K562 (cell line): ENCODE data around the gene LMO7. TPM values are rescaled to one million over a fixed set of nuclear protein-coding genes. Genes with fewer than 3 reads are reported as not detected.

Source experiments
- ATAC-seq: fragments of 200-7000 bp; cut with Tn5 transposase; 3 replicates; pipeline ENCODE4 v1.9.1; 2020; ENCODE audit warnings: moderate library complexity
- BruUV-seq: library from RNA; stranded (reverse); fragments of 400-500 nt; replicated peaks from 2 replicates; lab custom pipeline; 2021; lab: Mats Ljungman, UMichigan
- CTCF ChIA-PET: fragments of 300-600 bp; formaldehyde crosslinking; extraction: SDS; loops from one replicate; lab custom pipeline; 2021; ENCODE audit warnings: low intra/inter-chr PET ratio; lab: Yijun Ruan, JAX
- POLR2A ChIA-PET: fragments of 300-600, 350-650 bp; sonication (Branson Sonifier 250); formaldehyde crosslinking; extraction: SDS; loops from one replicate; lab custom pipeline; 2021; ENCODE audit warnings: antibody characterized with exemption, inconsistent platforms; lab: Yijun Ruan, JAX
- DNase-seq, 4 experiments: peaks; one replicate each; pipeline versions ENCODE4 v3.0.0 to v3.0.0-alpha.2; 2011 to 2018; ENCODE audit warnings: low spot score in 3 of 4, mixed read lengths in 3 of 4; ENCODE audit errors: extremely low read depth in 1 of 4
- FAIRE-seq: peaks from 2 replicates; lab custom pipeline; 2011; peaks lifted over from hg19 to GRCh38; lab: Jason Lieb, UNC
- H2AFZ ChIP-seq: 2 replicates; pipeline ENCODE4 v1.6.0; 2011; ENCODE audit warnings: low read depth, low read length, control low read depth, inconsistent platforms
- H3K27ac ChIP-seq: fragments of 200-600 bp; 3 replicates; pipeline ENCODE4 v1.8.0; 2011; ENCODE audit warnings: low read depth, mild to moderate bottlenecking, control low read depth, inconsistent platforms, low read length, moderate library complexity, mixed read lengths; ENCODE audit errors: extremely low read depth
- H3K27me3 ChIP-seq, 2 experiments: fragments of 300-600 bp in 1 of 2; 2 replicates in 1 of 2; 3 replicates in 1 of 2; pipeline versions ENCODE4 v1.6.0 to v1.8.0; 2011; ENCODE audit warnings: inconsistent platforms in 2 of 2, low read length in 2 of 2, mild to moderate bottlenecking in 1 of 2, mixed read lengths in 1 of 2, moderate library complexity in 1 of 2; ENCODE audit not compliant: control insufficient read depth in 2 of 2, insufficient read depth in 2 of 2
- H3K36me3 ChIP-seq: fragments of 300-600 bp; 3 replicates; pipeline ENCODE4 v1.8.0; 2011; ENCODE audit warnings: mild to moderate bottlenecking, low read length, inconsistent platforms; ENCODE audit not compliant: control insufficient read depth, insufficient read depth
- H3K4me1 ChIP-seq, 2 experiments: fragments of 200-600 bp in 1 of 2; replicated peaks in 1 of 2; 2 replicates in 1 of 2; 3 replicates in 1 of 2; pipeline versions ENCODE4 v1.5.1 to v1.8.0; 2011; ENCODE audit warnings: inconsistent platforms in 2 of 2, low read length in 2 of 2, mild to moderate bottlenecking in 1 of 2, mixed read lengths in 1 of 2, moderate library complexity in 1 of 2; ENCODE audit not compliant: control insufficient read depth in 2 of 2, insufficient read depth in 2 of 2
- H3K4me2 ChIP-seq: 2 replicates; pipeline ENCODE4 v1.6.1; 2011; ENCODE audit warnings: low read length, control low read depth, inconsistent platforms, mixed read lengths; ENCODE audit not compliant: insufficient read depth
- H3K4me3 ChIP-seq: fragments of 200-600 bp; sonication (generic), shearing (Covaris generic); 2 replicates; pipeline ENCODE4 v1.5.1; 2016; ENCODE audit warnings: control low read depth, inconsistent platforms
- H3K79me2 ChIP-seq: fragments of 200-600 bp; 3 replicates; pipeline ENCODE4 v1.8.0; 2011; ENCODE audit warnings: low read length, inconsistent platforms; ENCODE audit not compliant: control insufficient read depth, insufficient read depth
- H3K9ac ChIP-seq, 2 experiments: 2 replicates each; pipeline versions ENCODE4 v1.6.0 to v1.6.1; 2011; ENCODE audit warnings: low read depth in 2 of 2, low read length in 2 of 2, control low read depth in 1 of 2, inconsistent platforms in 1 of 2, mild to moderate bottlenecking in 1 of 2, mixed read lengths in 1 of 2; ENCODE audit not compliant: insufficient read depth in 1 of 2
- H3K9me1 ChIP-seq: one replicate; pipeline ENCODE4 v1.6.0; 2011; ENCODE audit warnings: inconsistent platforms, mild to moderate bottlenecking, low read length, moderate library complexity; ENCODE audit not compliant: control insufficient read depth, insufficient read depth
- H3K9me3 ChIP-seq: replicated peaks from 2 replicates; pipeline ENCODE4 v1.5.1; 2011; ENCODE audit warnings: low read depth, low read length, inconsistent platforms; ENCODE audit not compliant: control insufficient read depth, insufficient read depth
- H4K20me1 ChIP-seq: replicated peaks from 2 replicates; pipeline ENCODE4 v1.6.1; 2011; ENCODE audit warnings: low read length, inconsistent platforms, mixed read lengths; ENCODE audit not compliant: control insufficient read depth, insufficient read depth
- BRD4 ChIP-seq: fragments of 200-600 bp; sonication (generic); IDR thresholded peaks from 2 replicates; pipeline ENCODE4 v1.6.1; 2017; ENCODE audit warnings: inconsistent platforms
- CBX8 ChIP-seq: fragments of 200-600 bp; sonication (generic); IDR thresholded peaks from 2 replicates; pipeline ENCODE4 v1.6.1; 2012; ENCODE audit warnings: borderline replicate concordance, mixed run types, low read depth, mild to moderate bottlenecking, moderate library complexity, mixed read lengths, low read length, control low read depth, inconsistent platforms; ENCODE audit not compliant: poor library complexity, severe bottlenecking; ENCODE audit errors: extremely low read depth
- CREB5 ChIP-seq: fragments of 250-450 bp; sonication (Bioruptor Pico); IDR thresholded peaks from 2 replicates; pipeline ENCODE4 v1.5.0; 2020; ENCODE audit warnings: mild to moderate bottlenecking
- ZNF354B ChIP-seq: fragments of 250-450 bp; sonication (Bioruptor Pico); IDR thresholded peaks from 2 replicates; pipeline ENCODE4 v1.4.0; 2020
- ZNF41 ChIP-seq: fragments of 250-450 bp; sonication (Bioruptor Pico); conservative IDR thresholded peaks from 2 replicates; pipeline ENCODE4 v1.4.0; 2020; ENCODE audit warnings: mild to moderate bottlenecking
- WGBS: fragments of 100-300 bp; shearing (Covaris generic); methylation state at CpG from one replicate; pipeline ENCODE4 v1.1.6; 2016; ENCODE audit warnings: low coverage, mixed read lengths; ENCODE audit not compliant: insufficient coverage; ENCODE audit errors: missing lambda C conversion rate; 5-methylcytosine and 5-hydroxymethylcytosine counted together
- in situ Hi-C: fragments of 300-500 bp; cut with MboI; formaldehyde crosslinking; loops from 4 replicates; pipeline ENCODE4 v1.15.0; 2018; ENCODE audit warnings: inconsistent platforms, mixed read lengths
- intact Hi-C: fragments of 100-400 bp; cut with micrococcal nuclease; formaldehyde crosslinking; loops from 2 replicates; pipeline ENCODE4 v1.14.2; 2022
- polyA plus RNA-seq, 8 experiments: library from polyadenylated mRNA; depleted of rRNA in 4 of 8; stranded (reverse) in 5 of 8; unstranded in 3 of 8; fragments of >200 nt; fragmentation: Nextera tagmentation in 2 of 8; fragmentation: Illumina TruSeq in 1 of 8; extraction: Ambion mirVana in 2 of 8; extraction: Trizol in 1 of 8; gene quantifications; 2 replicates each; pipeline versions ENCODE4 v1.2.1 to v1.2.3, GENCODE V29; 2011 to 2014; ENCODE audit warnings: inconsistent platforms in 1 of 8, missing spikeins in 1 of 8
- total RNA-seq, 7 experiments: library from RNA; depleted of rRNA in 6 of 7; stranded (reverse); fragments of >200 nt in 6 of 7; fragmentation: Illumina TruSeq in 2 of 7; extraction: Trizol in 2 of 7; gene quantifications; 2 replicates each; pipeline versions ENCODE4 v1.2.1 to v1.2.3, GENCODE V29; 2011 to 2021; ENCODE audit warnings: low replicate concordance in 1 of 7

LMO7 gene
- total and polyA plus RNA-seq, 9 of the 15 experiments (the other 6 are each of a cell fraction or from before 2014, with no cell fraction given): 0.42 to 4.3 (median 1.7) TPM

GRCh38 chr13:75770592-75771011 is 134.5 kb downstream of the LMO7 start (continued):
- no peak for TF ChIP-seq CREB5 (CRISPR knock-in tag)

GRCh38 chr13:75771226-75771625 is 135.1 kb downstream of the LMO7 start:
- ChIA-PET POLR2A (no interaction called here), CTCF (no interaction called here)
- no peak for TF ChIP-seq BRD4
- no peak for TF ChIP-seq ZNF41 (CRISPR knock-in tag)
- no peak for TF ChIP-seq CBX8
- no peak for TF ChIP-seq ZNF354B (CRISPR knock-in tag)
- Histone ChIP-seq H3K36me3 (no peaks in the 10 kb centered on the region), H3K79me2 (no peaks in the 10 kb centered on the region), H3K9me3 (no peaks in the 10 kb centered on the region), H3K27ac (no peak overlapping the region), H3K4me1 (no peaks in the 10 kb centered on the region), H3K9ac (no peak overlapping the region), H4K20me1 (no peaks in the 10 kb centered on the region), H3K27me3 (no peaks in the 10 kb centered on the region), H3K4me2 (no peak overlapping the region), H3K4me3 (no peak overlapping the region), H2AFZ (no peak overlapping the region), H3K9me1 (no peaks in the 10 kb centered on the region)
- 0% methylated on average over 1 of the region's 1 CpG for WGBS
- no TSS peak for BruUV-seq
- FAIRE-seq (no peak), DNase-seq (no peak), ATAC-seq (no peak)
- in situ Hi-C loops (no loop called here), intact Hi-C loops (no loop called here)
